HEK293T (cell line): ENCODE results near the gene PHRF1.

Experiments
- ARNT ChIP-seq: fragments of 450-650 bp; IDR thresholded peaks from 2 replicates; pipeline ENCODE4 v1.6.1; 2017; ENCODE audit warnings: mild to moderate bottlenecking
- BHLHE40 ChIP-seq: fragments of 450-650 bp; IDR thresholded peaks from 2 replicates; pipeline ENCODE4 v1.6.1; 2016; ENCODE audit warnings: mild to moderate bottlenecking, moderate library complexity, borderline replicate concordance
- FOXK2 ChIP-seq: fragments of 450-650 bp; IDR thresholded peaks from 2 replicates; pipeline ENCODE4 v1.6.1; 2016; ENCODE audit warnings: mild to moderate bottlenecking
- FOXM1 ChIP-seq: fragments of 450-650 bp; IDR thresholded peaks from 2 replicates; pipeline ENCODE4 v1.6.1; 2017; ENCODE audit warnings: mild to moderate bottlenecking, borderline replicate concordance
- HDGF ChIP-seq: fragments of 450-650 bp; IDR thresholded peaks from 2 replicates; pipeline ENCODE4 v1.6.1; 2017; ENCODE audit warnings: antibody characterized with exemption, borderline replicate concordance
- L3MBTL2 ChIP-seq: fragments of 450-650 bp; conservative IDR thresholded peaks from 2 replicates; pipeline ENCODE4 v1.6.1; 2016; ENCODE audit warnings: mild to moderate bottlenecking
- LEF1 ChIP-seq: fragments of 450-650 bp; IDR thresholded peaks from 2 replicates; pipeline ENCODE4 v1.6.1; 2017; ENCODE audit warnings: mild to moderate bottlenecking, borderline replicate concordance
- NFRKB ChIP-seq: fragments of 450-650 bp; IDR thresholded peaks from 2 replicates; pipeline ENCODE4 v1.6.1; 2016; ENCODE audit warnings: mild to moderate bottlenecking, moderate library complexity
- SP1 ChIP-seq: fragments of 450-650 bp; IDR thresholded peaks from 2 replicates; pipeline ENCODE4 v1.6.1; 2017
- TARDBP ChIP-seq: fragments of 450-650 bp; IDR thresholded peaks from 2 replicates; pipeline ENCODE4 v1.6.1; 2016

DNA sequence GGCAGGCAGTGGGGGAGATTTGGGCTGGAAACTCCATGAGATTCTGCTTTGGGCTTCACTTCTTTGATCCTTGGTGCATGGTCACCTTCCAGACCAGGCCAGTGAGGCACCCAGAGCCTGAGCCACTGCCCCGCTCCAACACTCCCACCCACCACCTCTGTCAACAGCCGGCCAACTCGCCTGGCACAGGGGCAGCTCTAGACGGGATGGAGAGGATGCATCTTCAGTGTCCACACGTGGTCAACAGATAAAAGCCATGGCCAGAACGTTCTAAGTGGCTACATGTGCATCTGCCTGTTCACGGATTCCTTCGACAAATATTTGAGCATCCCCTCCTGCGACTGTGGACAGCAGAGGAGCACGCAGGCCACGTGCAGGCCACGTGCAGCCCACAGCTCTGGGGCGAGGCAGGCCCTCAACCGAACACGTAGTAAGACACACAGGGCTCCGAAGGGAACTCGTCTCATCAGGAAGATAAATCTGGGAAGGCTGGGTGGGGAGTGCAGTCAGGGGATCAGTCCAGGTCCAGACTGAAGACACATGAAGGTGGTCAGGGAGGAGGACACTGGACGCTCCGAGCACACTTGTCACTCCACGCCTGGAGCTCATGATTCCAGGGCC lies 37.7 kb upstream of the PHRF1 start:
- TF ChIP-seq L3MBTL2 (no peak), TARDBP (no peak), BHLHE40 (no peak), SP1 (no peak), HDGF (no peak), FOXK2 (no peak), FOXM1 (no peak), ARNT (no peak), LEF1 (no peak), NFRKB (no peak)
